H1 (cell line): Measurements from ENCODE around the gene SLC5A8. TPM values are rescaled to one million over a fixed set of nuclear protein-coding genes. Genes with fewer than 3 reads are reported as not detected.

Experiments
- CTCF ChIA-PET: fragments of 300-600 bp; sonication (Branson Sonifier 250); formaldehyde crosslinking; loops from one replicate; lab custom pipeline; 2021; ENCODE audit not compliant: partially characterized antibody; lab: Charles Lee
- POLR2A ChIA-PET: fragments of 300-600 bp; sonication (Branson Sonifier 250); formaldehyde crosslinking; loops from one replicate; lab custom pipeline; 2021; ENCODE audit warnings: inconsistent platforms; ENCODE audit not compliant: partially characterized antibody; lab: Charles Lee
- DNase-seq, 2 experiments: peaks; one replicate each; pipeline versions ENCODE4 v3.0.0 to v3.0.0-alpha.2; 2010 to 2022; ENCODE audit warnings: low spot score in 2 of 2, low read depth in 1 of 2, mixed read lengths in 1 of 2
- FAIRE-seq: peaks from 2 replicates; lab custom pipeline; 2011; peaks lifted over from hg19 to GRCh38; lab: Jason Lieb, UNC
- H2AFZ ChIP-seq: 2 replicates; pipeline ENCODE4 v1.8.1; 2012; ENCODE audit warnings: low read length, inconsistent platforms
- H2AK5ac ChIP-seq: 2 replicates; pipeline ENCODE4 v1.6.1; 2013; ENCODE audit warnings: low read depth, low read length
- H2BK120ac ChIP-seq: replicated peaks from 2 replicates; pipeline ENCODE3; 2013; ENCODE audit warnings: low read depth, low read length, inconsistent platforms
- H2BK12ac ChIP-seq: 2 replicates; pipeline ENCODE4 v1.6.1; 2013; ENCODE audit warnings: low read depth, low read length
- H2BK15ac ChIP-seq: 2 replicates; pipeline ENCODE4 v1.6.1; 2013; ENCODE audit warnings: low read length
- H2BK20ac ChIP-seq: 2 replicates; pipeline ENCODE4 v1.6.1; 2013; ENCODE audit warnings: low read length
- H2BK5ac ChIP-seq: 2 replicates; pipeline ENCODE4 v1.6.1; 2013; ENCODE audit warnings: low read depth, low read length
- H3K14ac ChIP-seq: 2 replicates; pipeline ENCODE4 v1.6.1; 2013; ENCODE audit warnings: inconsistent platforms; ENCODE audit not compliant: insufficient read length
- H3K18ac ChIP-seq: 2 replicates; pipeline ENCODE4 v1.6.1; 2013; ENCODE audit warnings: low read length; ENCODE audit errors: extremely low read depth
- H3K23ac ChIP-seq: 2 replicates; pipeline ENCODE4 v1.6.1; 2013; ENCODE audit warnings: inconsistent platforms; ENCODE audit not compliant: insufficient read length
- H3K23me2 ChIP-seq: 2 replicates; pipeline ENCODE4 v1.6.1; 2013; ENCODE audit warnings: low read depth, low read length
- H3K27ac ChIP-seq: 2 replicates; pipeline ENCODE4 v1.6.1; 2011; ENCODE audit warnings: low read depth, low read length, inconsistent platforms
- H3K27me3 ChIP-seq, 4 experiments: replicated peaks in 1 of 4; 1 replicate in 1 of 4; 2 replicates in 3 of 4; pipeline versions ENCODE4 v1.6.1 to v1.8.1; 2011 to 2013; ENCODE audit warnings: low read length in 3 of 4, mild to moderate bottlenecking in 3 of 4, inconsistent platforms in 2 of 4, mixed read lengths in 2 of 4, moderate library complexity in 1 of 4; ENCODE audit not compliant: control insufficient read depth in 3 of 4, insufficient read depth in 3 of 4; ENCODE audit errors: extremely low read depth in 1 of 4
- H3K36me3 ChIP-seq, 4 experiments: 2 replicates each; pipeline versions ENCODE4 v1.6.1 to v1.8.1; 2011 to 2013; ENCODE audit warnings: mild to moderate bottlenecking in 4 of 4, low read length in 3 of 4, moderate library complexity in 2 of 4, control low read depth in 1 of 4, inconsistent platforms in 1 of 4; ENCODE audit not compliant: insufficient read depth in 4 of 4, control insufficient read depth in 2 of 4
- H3K4ac ChIP-seq: replicated peaks from 2 replicates; pipeline ENCODE3; 2013; ENCODE audit warnings: low read length, low read depth, mixed read lengths, inconsistent platforms; ENCODE audit not compliant: insufficient read length
- H3K4me1 ChIP-seq, 4 experiments: replicated peaks in 1 of 4; 1 replicate in 1 of 4; 2 replicates in 3 of 4; pipeline versions ENCODE4 v1.6.1 to v1.8.1; 2011 to 2013; ENCODE audit warnings: low read length in 3 of 4, inconsistent platforms in 2 of 4, mixed read lengths in 1 of 4; ENCODE audit not compliant: insufficient read depth in 4 of 4, control insufficient read depth in 3 of 4
- H3K4me2 ChIP-seq, 2 experiments: 2 replicates each; pipeline versions ENCODE4 v1.6.1 to v1.8.1; 2011 to 2013; ENCODE audit warnings: low read depth in 2 of 2, low read length in 2 of 2, control low read depth in 1 of 2, inconsistent platforms in 1 of 2, mild to moderate bottlenecking in 1 of 2; ENCODE audit not compliant: insufficient read depth in 1 of 2
- H3K4me3 ChIP-seq, 4 experiments: fragments of 200-600, 300-600 bp in 1 of 4; sonication (generic), shearing (Covaris generic), sonication (Bioruptor Twin) in 1 of 4; 2 replicates each; pipeline versions ENCODE4 v1.5.1 to v1.8.1; 2011 to 2016; ENCODE audit warnings: low read length in 4 of 4, low read depth in 3 of 4, control low read depth in 2 of 4, inconsistent platforms in 2 of 4, mild to moderate bottlenecking in 2 of 4, mixed read lengths in 1 of 4, moderate library complexity in 1 of 4; ENCODE audit not compliant: insufficient read depth in 2 of 4; ENCODE audit errors: extremely low read depth in 1 of 4
- H3K56ac ChIP-seq: replicated peaks from 2 replicates; pipeline ENCODE3; 2013; ENCODE audit warnings: low read depth, mild to moderate bottlenecking, mixed read lengths, low read length, inconsistent platforms; ENCODE audit not compliant: insufficient read length
- H3K79me1 ChIP-seq: 2 replicates; pipeline ENCODE4 v1.6.1; 2013; ENCODE audit warnings: low read depth, low read length, control low read depth
- H3K79me2 ChIP-seq, 2 experiments: 2 replicates each; pipeline versions ENCODE4 v1.6.1 to v1.8.1; 2012 to 2013; ENCODE audit warnings: low read length in 2 of 2, mild to moderate bottlenecking in 2 of 2, inconsistent platforms in 1 of 2; ENCODE audit not compliant: insufficient read depth in 2 of 2, control insufficient read depth in 1 of 2
- H3K9ac ChIP-seq, 4 experiments: replicated peaks in 1 of 4; 1 replicate in 1 of 4; 2 replicates in 3 of 4; pipeline versions ENCODE4 v1.6.1 to v1.8.1; 2011 to 2013; ENCODE audit warnings: low read depth in 3 of 4, low read length in 3 of 4, control low read depth in 2 of 4, mild to moderate bottlenecking in 2 of 4, moderate library complexity in 2 of 4, inconsistent platforms in 1 of 4; ENCODE audit errors: extremely low read depth in 1 of 4
- H3K9me3 ChIP-seq, 2 experiments: 2 replicates each; pipeline versions ENCODE4 v1.6.1 to v1.8.1; 2012 to 2013; ENCODE audit warnings: mild to moderate bottlenecking in 2 of 2, moderate library complexity in 2 of 2, control low read depth in 1 of 2, inconsistent platforms in 1 of 2, low read depth in 1 of 2, low read length in 1 of 2, mixed read lengths in 1 of 2; ENCODE audit not compliant: insufficient read depth in 2 of 2
- H4K20me1 ChIP-seq, 2 experiments: replicated peaks in 1 of 2; 2 replicates each; pipeline versions ENCODE3 to v1.8.1; 2011 to 2013; ENCODE audit warnings: inconsistent platforms in 2 of 2, low read length in 2 of 2, mild to moderate bottlenecking in 1 of 2; ENCODE audit not compliant: insufficient read depth in 2 of 2, control insufficient read depth in 1 of 2
- H4K5ac ChIP-seq: 2 replicates; pipeline ENCODE4 v1.6.1; 2013; ENCODE audit warnings: low read length, low read depth, mixed read lengths, inconsistent platforms; ENCODE audit not compliant: insufficient read length
- H4K8ac ChIP-seq: 2 replicates; pipeline ENCODE4 v1.8.0; 2013; ENCODE audit warnings: mild to moderate bottlenecking, moderate library complexity, low read length, inconsistent platforms; ENCODE audit not compliant: insufficient read depth; ENCODE audit errors: extremely low read depth
- H4K91ac ChIP-seq: replicated peaks from 2 replicates; pipeline ENCODE3; 2013; ENCODE audit warnings: low read length, mixed read lengths, inconsistent platforms; ENCODE audit not compliant: insufficient read length
- GABPA ChIP-seq: IDR thresholded peaks from 2 replicates; pipeline ENCODE4 v1.6.1; 2011; ENCODE audit warnings: mild to moderate bottlenecking, low read length, moderate library complexity, borderline replicate concordance; ENCODE audit not compliant: insufficient read depth
- WGBS, 2 experiments: shearing (Covaris generic) in 1 of 2; methylation state at CpG; one replicate each; pipeline versions ENCODE4 v1.1.6 to v1.1.7; 2013 to 2015; ENCODE audit warnings: low lambda C conversion rate in 2 of 2, mixed read lengths in 2 of 2, inconsistent platforms in 1 of 2, low coverage in 1 of 2, missing lambda C conversion rate in 1 of 2; ENCODE audit not compliant: insufficient replicate concordance in 2 of 2, insufficient coverage in 1 of 2, insufficient read length in 1 of 2; ENCODE audit errors: extremely low coverage in 1 of 2, missing lambda C conversion rate in 1 of 2; 5-methylcytosine and 5-hydroxymethylcytosine counted together
- polyA plus RNA-seq, 7 experiments: library from polyadenylated mRNA; depleted of rRNA in 3 of 7; stranded (reverse) in 5 of 7; unstranded in 2 of 7; fragments of >200 nt in 5 of 7; fragments of 200-250 nt in 2 of 7; gene quantifications; 1 replicate in 5 of 7; 2 replicates in 1 of 7; 4 replicates in 1 of 7; pipeline versions ENCODE4 v1.2.1 to v1.2.3, GENCODE V29; 2011 to 2013; ENCODE audit warnings: missing spikeins in 2 of 7, mixed read lengths in 2 of 7
- total RNA-seq: library from RNA; stranded (reverse); fragmentation: NEBNext Ultra II Directional; extraction: Animal tissue kit (Norgen Biotek cat#: 25700); gene quantifications from 2 replicates; pipeline ENCODE4 v1.2.1, GENCODE V29; 2021

SLC5A8 gene
- total and polyA plus RNA-seq, 2 of the 8 experiments (the other 6 are each of a cell fraction or from before 2014, with no cell fraction given), result 0.11 to 0.21 TPM

GRCh38 chr12:101235686-101236085 lies 25.6 kb upstream of the SLC5A8 start:
- POLR2A ChIA-PET, result no interaction called here
- no peak overlapping the region for H2AK5ac ChIP-seq
- H3K79me1 ChIP-seq, result no peaks in the 10 kb centered on the region
- CTCF ChIA-PET, result no interaction called here
- no peak overlapping the region for H2BK5ac ChIP-seq
- H3K27ac ChIP-seq, result no peak overlapping the region
- no peak overlapping the region for H2BK20ac ChIP-seq
- H3K36me3 ChIP-seq, result no peaks in the 10 kb centered on the region; a peak in 1 of 8 replicates
- H4K5ac ChIP-seq, result no peak overlapping the region
- no peak overlapping the region for H4K91ac ChIP-seq
- H3K56ac ChIP-seq, result no peak overlapping the region
- H3K4me3 ChIP-seq, result no peak overlapping the region
- H3K79me2 ChIP-seq, result no peaks in the 10 kb centered on the region
- H3K23me2 ChIP-seq, result no peaks in the 10 kb centered on the region
- H3K4ac ChIP-seq, result no peak overlapping the region
- no peak overlapping the region for H2AFZ ChIP-seq
- no peak overlapping the region for H2BK120ac ChIP-seq
- no peaks in the 10 kb centered on the region for H3K4me1 ChIP-seq
- H4K8ac ChIP-seq, result no peak overlapping the region
- H2BK15ac ChIP-seq, result no peak overlapping the region
- H3K23ac ChIP-seq, result no peak overlapping the region
- 78% methylated on average over 2 of the region's 2 CpGs; no CpG with 5 or more reads in 1 of the 2 experiments for WGBS, 2 experiments
- no peak for DNase-seq
- H3K18ac ChIP-seq, result no peak overlapping the region
- no peak overlapping the region for H2BK12ac ChIP-seq
- no peak overlapping the region for H3K4me2 ChIP-seq
- H3K14ac ChIP-seq, result no peak overlapping the region
- H3K9ac ChIP-seq, result no peak overlapping the region
- no peaks in the 10 kb centered on the region for H3K27me3 ChIP-seq
- no peak for FAIRE-seq
- no peaks in the 10 kb centered on the region for H3K9me3 ChIP-seq
- no peaks in the 10 kb centered on the region for H4K20me1 ChIP-seq
- TF ChIP-seq GABPA, result no peak
